H1 (cell line): Measurements from ENCODE around the gene CCDC184.

Experiments
- POLR2A ChIP-seq, 2 experiments: IDR thresholded peaks; 1 replicate in 1 of 2; 2 replicates in 1 of 2; pipeline ENCODE4 v1.6.1; 2011; ENCODE audit warnings: low read depth in 2 of 2, low read length in 2 of 2, mild to moderate bottlenecking in 2 of 2; ENCODE audit errors: control extremely low read depth in 1 of 2
- SP1 ChIP-seq: IDR thresholded peaks from 2 replicates; pipeline ENCODE4 v1.6.1; 2011; ENCODE audit warnings: low read depth, low read length

DNA sequence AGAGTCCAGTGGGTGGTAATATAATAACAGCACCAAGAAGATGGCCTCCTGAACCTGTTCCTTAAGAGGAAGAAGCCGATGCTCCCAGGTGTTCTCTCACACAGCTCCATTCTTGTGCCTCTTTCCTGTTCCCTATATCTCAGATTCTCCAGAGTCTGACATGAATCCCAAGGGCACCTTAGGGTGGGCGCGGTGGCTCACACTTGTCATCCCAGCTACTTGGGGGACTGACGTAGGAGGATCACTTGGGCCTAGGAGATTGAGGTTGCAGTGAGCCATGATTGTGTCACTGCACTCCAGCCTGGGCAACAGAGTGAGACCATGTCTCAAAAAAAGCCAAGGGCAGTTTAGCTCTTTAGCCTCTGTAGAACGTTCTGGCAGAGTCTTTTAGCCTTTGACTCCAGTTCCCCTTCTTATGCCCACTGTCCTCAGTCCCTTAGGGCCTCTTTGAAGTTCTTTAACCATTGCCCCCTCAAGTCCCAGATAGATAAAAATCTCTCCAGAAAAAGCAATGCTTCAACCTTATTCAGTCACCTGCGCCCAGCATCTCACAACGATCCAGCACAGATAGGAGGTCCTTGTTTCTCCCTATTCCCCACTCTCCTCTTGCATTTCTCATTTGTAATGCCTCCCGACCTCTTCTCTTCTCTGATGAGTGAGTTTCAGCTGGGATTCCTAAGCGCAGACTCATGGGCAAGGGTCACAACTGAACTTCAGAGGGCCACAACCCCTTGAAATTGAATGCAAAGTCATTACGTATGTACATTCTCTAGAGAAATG, 4.7 kb downstream of the CCDC184 start:
- TF ChIP-seq POLR2A (IDR thresholded peaks at IDR 0.05; ENCODE audit: control extremely low read depth in 1 of 2, low read depth in 2 of 2, low read length in 2 of 2) (no peak), SP1 (no peak)
